WTC11 (cell line): Measurements from ENCODE around the gene GIGYF1. TPM values are rescaled to one million over a fixed set of nuclear protein-coding genes. Genes with fewer than 3 reads are reported as not detected.

ENCODE experiments used
- ATAC-seq: fragments of 200-7000 bp; cut with Tn5 transposase; 2 replicates; pipeline ENCODE4 v1.10.0; 2021; ENCODE audit warnings: mild to moderate bottlenecking, moderate library complexity
- CTCF ChIA-PET: fragments of 300-600 bp; sonication (Branson Sonifier 250); formaldehyde crosslinking; loops from one replicate; lab custom pipeline; 2021; ENCODE audit warnings: antibody characterized with exemption; lab: Charles Lee
- POLR2A ChIA-PET: fragments of 350-600 bp; sonication (Branson Sonifier 250); formaldehyde crosslinking; loops from one replicate; lab custom pipeline; 2021; ENCODE audit warnings: antibody characterized with exemption; lab: Charles Lee
- DNase-seq: peaks from one replicate; pipeline ENCODE4 v3.0.0; 2021; ENCODE audit warnings: low spot score
- H3K27ac Mint-ChIP-seq: 2 replicates; pipeline ENCODE4 v1.8.0; 2021; ENCODE audit warnings: mixed read lengths
- H3K27me3 Mint-ChIP-seq: 2 replicates; pipeline ENCODE4 v1.8.0; 2021; ENCODE audit warnings: low read depth, mild to moderate bottlenecking, moderate library complexity, mixed read lengths
- H3K36me3 Mint-ChIP-seq: 2 replicates; pipeline ENCODE4 v1.8.0; 2021; ENCODE audit warnings: mixed read lengths
- H3K4me1 Mint-ChIP-seq: 2 replicates; pipeline ENCODE4 v1.8.0; 2022; ENCODE audit warnings: mixed read lengths
- H3K4me3 Mint-ChIP-seq: 2 replicates; pipeline ENCODE4 v1.8.0; 2021; ENCODE audit warnings: mild to moderate bottlenecking, moderate library complexity, mixed read lengths
- H3K9me3 Mint-ChIP-seq: 2 replicates; pipeline ENCODE4 v1.8.0; 2021; ENCODE audit warnings: mixed read lengths
- ELF4 ChIP-seq: sonication (generic); formaldehyde crosslinking; IDR thresholded peaks from 2 replicates; pipeline ENCODE4 v1.8.1; 2022; ENCODE audit warnings: low read depth, mild to moderate bottlenecking, moderate library complexity, missing genetic modification reagents
- FOXK1 ChIP-seq: sonication (generic); formaldehyde crosslinking; IDR thresholded peaks from 2 replicates; pipeline ENCODE4 v1.8.0; 2022; ENCODE audit warnings: mild to moderate bottlenecking, moderate library complexity, missing genetic modification reagents
- IRF2 ChIP-seq: sonication (generic); formaldehyde crosslinking; IDR thresholded peaks from 2 replicates; pipeline ENCODE4 v1.8.0; 2022; ENCODE audit warnings: low read depth, missing genetic modification reagents, borderline replicate concordance
- JAZF1 ChIP-seq: fragments of 250-450 bp; sonication (Bioruptor Pico); IDR thresholded peaks from 2 replicates; pipeline ENCODE4 v1.9.0; 2021; ENCODE audit warnings: moderate library complexity, mild to moderate bottlenecking, inconsistent platforms
- MYBL2 ChIP-seq: sonication (generic); formaldehyde crosslinking; IDR thresholded peaks from 2 replicates; pipeline ENCODE4 v1.8.1; 2023; ENCODE audit warnings: mild to moderate bottlenecking, moderate library complexity, missing genetic modification reagents
- NFE2L1 ChIP-seq: sonication (generic); formaldehyde crosslinking; IDR thresholded peaks from 2 replicates; pipeline ENCODE4 v1.8.1; 2023; ENCODE audit warnings: missing genetic modification reagents
- NFYB ChIP-seq: sonication (generic); formaldehyde crosslinking; conservative IDR thresholded peaks from 2 replicates; pipeline ENCODE4 v1.8.0; 2022; ENCODE audit warnings: low read depth, missing genetic modification reagents
- NR1H2 ChIP-seq: sonication (generic); formaldehyde crosslinking; IDR thresholded peaks from 2 replicates; pipeline ENCODE4 v1.9.0; 2021; ENCODE audit warnings: mild to moderate bottlenecking, moderate library complexity, missing genetic modification reagents
- OVOL2 ChIP-seq: fragments of 250-450 bp; sonication (Bioruptor Pico); IDR thresholded peaks from 2 replicates; pipeline ENCODE4 v1.9.0; 2021; ENCODE audit warnings: mild to moderate bottlenecking, borderline replicate concordance
- TEAD4 ChIP-seq: sonication (generic); formaldehyde crosslinking; IDR thresholded peaks from 2 replicates; pipeline ENCODE4 v1.8.0; 2022; ENCODE audit warnings: mild to moderate bottlenecking, missing genetic modification reagents
- ZBTB21 ChIP-seq: sonication (generic); formaldehyde crosslinking; IDR thresholded peaks from 2 replicates; pipeline ENCODE4 v1.8.1; 2023; ENCODE audit warnings: mild to moderate bottlenecking, missing genetic modification reagents, borderline replicate concordance
- ZNF121 ChIP-seq: sonication (generic); formaldehyde crosslinking; IDR thresholded peaks from 2 replicates; pipeline ENCODE4 v1.8.0; 2023; ENCODE audit warnings: missing genetic modification reagents
- ZNF219 ChIP-seq: sonication (generic); formaldehyde crosslinking; IDR thresholded peaks from 2 replicates; pipeline ENCODE4 v1.8.0; 2023; ENCODE audit warnings: missing genetic modification reagents, mild to moderate bottlenecking, borderline replicate concordance
- total RNA-seq: library from RNA; stranded (reverse); gene quantifications from 3 replicates; pipeline ENCODE4 v1.2.3, GENCODE V29; 2021
- TF ChIP-seq, protein P1 (sequence below): fragments of 200-600 bp; IDR thresholded peaks from 2 replicates; pipeline ENCODE4 v1.8.0; 2022; ENCODE audit warnings: antibody characterized with exemption
- TF ChIP-seq, protein P2 (sequence below): sonication (generic); formaldehyde crosslinking; IDR thresholded peaks from 2 replicates; pipeline ENCODE4 v1.8.1; 2023; ENCODE audit warnings: mild to moderate bottlenecking, missing genetic modification reagents, borderline replicate concordance
- TF ChIP-seq, protein P3 (sequence below): sonication (generic); formaldehyde crosslinking; IDR thresholded peaks from 2 replicates; pipeline ENCODE4 v1.8.1; 2023; ENCODE audit warnings: mild to moderate bottlenecking, moderate library complexity, missing genetic modification reagents
- TF ChIP-seq, protein P4 (sequence below): sonication (generic); formaldehyde crosslinking; IDR thresholded peaks from 2 replicates; pipeline ENCODE4 v1.8.0; 2023; ENCODE audit warnings: mild to moderate bottlenecking, missing genetic modification reagents
- TF ChIP-seq, protein P5 (sequence below): sonication (generic); formaldehyde crosslinking; IDR thresholded peaks from 2 replicates; pipeline ENCODE4 v1.8.1; 2023; ENCODE audit warnings: mild to moderate bottlenecking, missing genetic modification reagents

Gene GIGYF1
- total RNA-seq, 1 experiment from 2014 or later, result 130 TPM

DNA sequence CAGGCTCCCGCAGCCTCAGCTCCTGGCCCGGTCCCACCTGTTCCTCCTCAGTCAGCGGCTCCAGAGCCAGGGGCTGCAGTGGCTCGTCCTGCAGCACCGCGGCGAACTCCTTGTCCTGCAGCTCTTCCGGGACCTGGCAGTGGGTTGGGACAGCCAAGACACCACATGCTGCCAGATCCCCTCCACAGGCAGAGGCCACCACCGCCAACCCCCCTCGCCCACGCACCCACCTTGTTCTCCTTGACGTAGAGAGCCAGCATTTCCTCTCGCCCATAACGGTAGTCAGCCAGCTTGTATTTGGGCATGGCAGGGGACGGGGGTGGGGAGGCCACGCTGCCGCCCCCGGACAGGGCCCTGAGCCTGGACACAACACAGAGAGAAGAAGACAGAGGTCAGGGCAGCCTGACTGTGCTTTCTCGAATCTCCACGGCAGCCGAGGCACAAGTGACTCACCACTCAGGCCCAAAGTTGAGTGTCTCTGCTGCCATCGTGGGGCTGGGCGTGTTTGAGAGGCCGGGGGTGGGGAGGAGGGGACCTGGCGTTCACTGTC, 6.2 kb downstream of the GIGYF1 start (continued):
- TF ChIP-seq, protein P1, sequence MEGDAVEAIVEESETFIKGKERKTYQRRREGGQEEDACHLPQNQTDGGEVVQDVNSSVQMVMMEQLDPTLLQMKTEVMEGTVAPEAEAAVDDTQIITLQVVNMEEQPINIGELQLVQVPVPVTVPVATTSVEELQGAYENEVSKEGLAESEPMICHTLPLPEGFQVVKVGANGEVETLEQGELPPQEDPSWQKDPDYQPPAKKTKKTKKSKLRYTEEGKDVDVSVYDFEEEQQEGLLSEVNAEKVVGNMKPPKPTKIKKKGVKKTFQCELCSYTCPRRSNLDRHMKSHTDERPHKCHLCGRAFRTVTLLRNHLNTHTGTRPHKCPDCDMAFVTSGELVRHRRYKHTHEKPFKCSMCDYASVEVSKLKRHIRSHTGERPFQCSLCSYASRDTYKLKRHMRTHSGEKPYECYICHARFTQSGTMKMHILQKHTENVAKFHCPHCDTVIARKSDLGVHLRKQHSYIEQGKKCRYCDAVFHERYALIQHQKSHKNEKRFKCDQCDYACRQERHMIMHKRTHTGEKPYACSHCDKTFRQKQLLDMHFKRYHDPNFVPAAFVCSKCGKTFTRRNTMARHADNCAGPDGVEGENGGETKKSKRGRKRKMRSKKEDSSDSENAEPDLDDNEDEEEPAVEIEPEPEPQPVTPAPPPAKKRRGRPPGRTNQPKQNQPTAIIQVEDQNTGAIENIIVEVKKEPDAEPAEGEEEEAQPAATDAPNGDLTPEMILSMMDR, result no peak
- TF ChIP-seq JAZF1 (CRISPR knock-in tag) (no peak), FOXK1 (CRISPR knock-in tag) (no peak), TEAD4 (CRISPR knock-in tag) (no peak), ZBTB21 (CRISPR knock-in tag) (no peak), NR1H2 (no peak), NFYB (no peak), ZNF219 (CRISPR knock-in tag) (no peak), OVOL2 (no peak), ELF4 (CRISPR knock-in tag) (no peak)
- TF ChIP-seq, protein P2, sequence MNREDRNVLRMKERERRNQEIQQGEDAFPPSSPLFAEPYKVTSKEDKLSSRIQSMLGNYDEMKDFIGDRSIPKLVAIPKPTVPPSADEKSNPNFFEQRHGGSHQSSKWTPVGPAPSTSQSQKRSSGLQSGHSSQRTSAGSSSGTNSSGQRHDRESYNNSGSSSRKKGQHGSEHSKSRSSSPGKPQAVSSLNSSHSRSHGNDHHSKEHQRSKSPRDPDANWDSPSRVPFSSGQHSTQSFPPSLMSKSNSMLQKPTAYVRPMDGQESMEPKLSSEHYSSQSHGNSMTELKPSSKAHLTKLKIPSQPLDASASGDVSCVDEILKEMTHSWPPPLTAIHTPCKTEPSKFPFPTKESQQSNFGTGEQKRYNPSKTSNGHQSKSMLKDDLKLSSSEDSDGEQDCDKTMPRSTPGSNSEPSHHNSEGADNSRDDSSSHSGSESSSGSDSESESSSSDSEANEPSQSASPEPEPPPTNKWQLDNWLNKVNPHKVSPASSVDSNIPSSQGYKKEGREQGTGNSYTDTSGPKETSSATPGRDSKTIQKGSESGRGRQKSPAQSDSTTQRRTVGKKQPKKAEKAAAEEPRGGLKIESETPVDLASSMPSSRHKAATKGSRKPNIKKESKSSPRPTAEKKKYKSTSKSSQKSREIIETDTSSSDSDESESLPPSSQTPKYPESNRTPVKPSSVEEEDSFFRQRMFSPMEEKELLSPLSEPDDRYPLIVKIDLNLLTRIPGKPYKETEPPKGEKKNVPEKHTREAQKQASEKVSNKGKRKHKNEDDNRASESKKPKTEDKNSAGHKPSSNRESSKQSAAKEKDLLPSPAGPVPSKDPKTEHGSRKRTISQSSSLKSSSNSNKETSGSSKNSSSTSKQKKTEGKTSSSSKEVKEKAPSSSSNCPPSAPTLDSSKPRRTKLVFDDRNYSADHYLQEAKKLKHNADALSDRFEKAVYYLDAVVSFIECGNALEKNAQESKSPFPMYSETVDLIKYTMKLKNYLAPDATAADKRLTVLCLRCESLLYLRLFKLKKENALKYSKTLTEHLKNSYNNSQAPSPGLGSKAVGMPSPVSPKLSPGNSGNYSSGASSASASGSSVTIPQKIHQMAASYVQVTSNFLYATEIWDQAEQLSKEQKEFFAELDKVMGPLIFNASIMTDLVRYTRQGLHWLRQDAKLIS (CRISPR knock-in tag), result no peak
- TF ChIP-seq, protein P3, sequence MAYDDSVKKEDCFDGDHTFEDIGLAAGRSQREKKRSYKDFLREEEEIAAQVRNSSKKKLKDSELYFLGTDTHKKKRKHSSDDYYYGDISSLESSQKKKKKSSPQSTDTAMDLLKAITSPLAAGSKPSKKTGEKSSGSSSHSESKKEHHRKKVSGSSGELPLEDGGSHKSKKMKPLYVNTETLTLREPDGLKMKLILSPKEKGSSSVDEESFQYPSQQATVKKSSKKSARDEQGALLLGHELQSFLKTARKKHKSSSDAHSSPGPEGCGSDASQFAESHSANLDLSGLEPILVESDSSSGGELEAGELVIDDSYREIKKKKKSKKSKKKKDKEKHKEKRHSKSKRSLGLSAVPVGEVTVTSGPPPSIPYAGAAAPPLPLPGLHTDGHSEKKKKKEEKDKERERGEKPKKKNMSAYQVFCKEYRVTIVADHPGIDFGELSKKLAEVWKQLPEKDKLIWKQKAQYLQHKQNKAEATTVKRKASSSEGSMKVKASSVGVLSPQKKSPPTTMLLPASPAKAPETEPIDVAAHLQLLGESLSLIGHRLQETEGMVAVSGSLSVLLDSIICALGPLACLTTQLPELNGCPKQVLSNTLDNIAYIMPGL (CRISPR knock-in tag), result no peak

DNA sequence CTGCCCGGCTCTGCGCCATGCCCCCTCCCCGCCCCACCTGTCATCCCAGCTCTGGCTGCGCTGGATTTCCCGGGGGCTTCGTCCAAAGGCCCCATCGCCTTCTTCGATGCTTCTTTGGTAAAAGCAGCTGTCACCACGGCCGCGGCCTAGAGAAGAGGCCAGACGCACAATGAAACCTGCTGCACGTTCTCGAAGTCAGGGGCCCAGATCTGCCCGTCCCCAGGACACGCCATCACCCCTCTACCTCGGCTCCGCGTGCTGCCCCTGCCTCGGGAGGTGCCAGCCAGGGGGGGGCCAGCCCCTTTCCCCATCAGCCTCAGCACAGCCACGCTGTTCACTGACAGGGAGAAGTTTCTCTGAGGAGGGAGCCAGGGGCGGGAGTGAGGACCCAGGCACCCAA, 6.8 kb downstream of the GIGYF1 start:
- peaks cover 27% of the 10 kb centered on the region for H3K36me3 Mint-ChIP-seq
- TF ChIP-seq NFE2L1 (CRISPR knock-in tag) (no peak), ZNF121 (CRISPR knock-in tag) (no peak), MYBL2 (no peak), IRF2 (CRISPR knock-in tag) (no peak)
- TF ChIP-seq, protein P4, sequence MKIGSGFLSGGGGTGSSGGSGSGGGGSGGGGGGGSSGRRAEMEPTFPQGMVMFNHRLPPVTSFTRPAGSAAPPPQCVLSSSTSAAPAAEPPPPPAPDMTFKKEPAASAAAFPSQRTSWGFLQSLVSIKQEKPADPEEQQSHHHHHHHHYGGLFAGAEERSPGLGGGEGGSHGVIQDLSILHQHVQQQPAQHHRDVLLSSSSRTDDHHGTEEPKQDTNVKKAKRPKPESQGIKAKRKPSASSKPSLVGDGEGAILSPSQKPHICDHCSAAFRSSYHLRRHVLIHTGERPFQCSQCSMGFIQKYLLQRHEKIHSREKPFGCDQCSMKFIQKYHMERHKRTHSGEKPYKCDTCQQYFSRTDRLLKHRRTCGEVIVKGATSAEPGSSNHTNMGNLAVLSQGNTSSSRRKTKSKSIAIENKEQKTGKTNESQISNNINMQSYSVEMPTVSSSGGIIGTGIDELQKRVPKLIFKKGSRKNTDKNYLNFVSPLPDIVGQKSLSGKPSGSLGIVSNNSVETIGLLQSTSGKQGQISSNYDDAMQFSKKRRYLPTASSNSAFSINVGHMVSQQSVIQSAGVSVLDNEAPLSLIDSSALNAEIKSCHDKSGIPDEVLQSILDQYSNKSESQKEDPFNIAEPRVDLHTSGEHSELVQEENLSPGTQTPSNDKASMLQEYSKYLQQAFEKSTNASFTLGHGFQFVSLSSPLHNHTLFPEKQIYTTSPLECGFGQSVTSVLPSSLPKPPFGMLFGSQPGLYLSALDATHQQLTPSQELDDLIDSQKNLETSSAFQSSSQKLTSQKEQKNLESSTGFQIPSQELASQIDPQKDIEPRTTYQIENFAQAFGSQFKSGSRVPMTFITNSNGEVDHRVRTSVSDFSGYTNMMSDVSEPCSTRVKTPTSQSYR, result no peak
- TF ChIP-seq, protein P5, sequence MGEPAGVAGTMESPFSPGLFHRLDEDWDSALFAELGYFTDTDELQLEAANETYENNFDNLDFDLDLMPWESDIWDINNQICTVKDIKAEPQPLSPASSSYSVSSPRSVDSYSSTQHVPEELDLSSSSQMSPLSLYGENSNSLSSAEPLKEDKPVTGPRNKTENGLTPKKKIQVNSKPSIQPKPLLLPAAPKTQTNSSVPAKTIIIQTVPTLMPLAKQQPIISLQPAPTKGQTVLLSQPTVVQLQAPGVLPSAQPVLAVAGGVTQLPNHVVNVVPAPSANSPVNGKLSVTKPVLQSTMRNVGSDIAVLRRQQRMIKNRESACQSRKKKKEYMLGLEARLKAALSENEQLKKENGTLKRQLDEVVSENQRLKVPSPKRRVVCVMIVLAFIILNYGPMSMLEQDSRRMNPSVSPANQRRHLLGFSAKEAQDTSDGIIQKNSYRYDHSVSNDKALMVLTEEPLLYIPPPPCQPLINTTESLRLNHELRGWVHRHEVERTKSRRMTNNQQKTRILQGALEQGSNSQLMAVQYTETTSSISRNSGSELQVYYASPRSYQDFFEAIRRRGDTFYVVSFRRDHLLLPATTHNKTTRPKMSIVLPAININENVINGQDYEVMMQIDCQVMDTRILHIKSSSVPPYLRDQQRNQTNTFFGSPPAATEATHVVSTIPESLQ (CRISPR knock-in tag), result no peak
- ATAC-seq (no peak), DNase-seq (no peak)
- H3K27me3 Mint-ChIP-seq, result no peaks in the 10 kb centered on the region
- H3K9me3 Mint-ChIP-seq, result no peaks in the 10 kb centered on the region
- POLR2A ChIA-PET, result no interaction called here
- CTCF ChIA-PET, result interaction anchor here (0.6 to 1.5 kb wide), 2 partner anchors 53 to 58 kb away, joined by 3 to 5 read pairs; no protein-coding TSS in a partner anchor
- H3K4me1 Mint-ChIP-seq, result peaks cover 19% of the 10 kb centered on the region
- no peak overlapping the region for H3K27ac Mint-ChIP-seq
- H3K4me3 Mint-ChIP-seq, result no peak overlapping the region
